GM13977 (cell line): ENCODE data around the gene KCNAB1.
"Not testable (repeated sequence)": the region's sequence is repeated elsewhere in the genome, so short reads cannot be mapped to it uniquely, and the experiment has no call there.

Source experiments
- DNase-seq: peaks from one replicate; pipeline ENCODE4 v3.0.0; 2012; ENCODE audit warnings: low spot score
- in situ Hi-C: fragments of 300-500 bp; cut with MboI; formaldehyde crosslinking; loops from one replicate; pipeline ENCODE4 v1.12.0; 2022; ENCODE audit warnings: low sequenced_read_pairs, low pct_unique_long_range_greater_than_20kb, mixed read lengths, inconsistent platforms; ENCODE audit not compliant: unreplicated experiment
- TF ChIP-seq, protein P1 (sequence below): IDR thresholded peaks from 2 replicates; pipeline ENCODE4 v1.5.1; 2012; ENCODE audit warnings: mild to moderate bottlenecking, control low read depth; ENCODE audit not compliant: insufficient read depth; ENCODE audit errors: extremely low read depth, missing control alignments

The KCNAB1 gene

DNA sequence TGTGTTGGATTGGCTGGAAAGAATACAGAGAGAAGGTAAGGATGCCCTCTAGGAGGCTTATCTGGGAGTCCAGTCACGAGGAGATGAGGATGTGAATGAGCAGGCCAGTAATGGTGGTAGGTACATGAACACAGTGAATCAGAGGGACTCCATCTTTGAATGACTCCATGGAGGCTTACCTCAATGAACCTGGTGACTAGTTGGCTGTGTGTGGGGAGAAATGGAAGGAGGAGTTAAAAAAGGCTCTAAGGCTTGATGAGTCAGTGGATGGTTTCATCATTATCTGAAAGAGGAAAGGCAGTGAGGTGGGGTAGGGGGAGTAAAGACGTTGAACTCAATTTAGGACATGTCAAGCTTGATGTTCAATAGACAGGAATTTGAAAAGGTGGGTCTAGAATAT, 61.1 kb downstream of the KCNAB1 start:
- no peak for DNase-seq
- in situ Hi-C loops, result no loop called here
- TF ChIP-seq, protein P1, sequence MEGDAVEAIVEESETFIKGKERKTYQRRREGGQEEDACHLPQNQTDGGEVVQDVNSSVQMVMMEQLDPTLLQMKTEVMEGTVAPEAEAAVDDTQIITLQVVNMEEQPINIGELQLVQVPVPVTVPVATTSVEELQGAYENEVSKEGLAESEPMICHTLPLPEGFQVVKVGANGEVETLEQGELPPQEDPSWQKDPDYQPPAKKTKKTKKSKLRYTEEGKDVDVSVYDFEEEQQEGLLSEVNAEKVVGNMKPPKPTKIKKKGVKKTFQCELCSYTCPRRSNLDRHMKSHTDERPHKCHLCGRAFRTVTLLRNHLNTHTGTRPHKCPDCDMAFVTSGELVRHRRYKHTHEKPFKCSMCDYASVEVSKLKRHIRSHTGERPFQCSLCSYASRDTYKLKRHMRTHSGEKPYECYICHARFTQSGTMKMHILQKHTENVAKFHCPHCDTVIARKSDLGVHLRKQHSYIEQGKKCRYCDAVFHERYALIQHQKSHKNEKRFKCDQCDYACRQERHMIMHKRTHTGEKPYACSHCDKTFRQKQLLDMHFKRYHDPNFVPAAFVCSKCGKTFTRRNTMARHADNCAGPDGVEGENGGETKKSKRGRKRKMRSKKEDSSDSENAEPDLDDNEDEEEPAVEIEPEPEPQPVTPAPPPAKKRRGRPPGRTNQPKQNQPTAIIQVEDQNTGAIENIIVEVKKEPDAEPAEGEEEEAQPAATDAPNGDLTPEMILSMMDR, result no peak

DNA sequence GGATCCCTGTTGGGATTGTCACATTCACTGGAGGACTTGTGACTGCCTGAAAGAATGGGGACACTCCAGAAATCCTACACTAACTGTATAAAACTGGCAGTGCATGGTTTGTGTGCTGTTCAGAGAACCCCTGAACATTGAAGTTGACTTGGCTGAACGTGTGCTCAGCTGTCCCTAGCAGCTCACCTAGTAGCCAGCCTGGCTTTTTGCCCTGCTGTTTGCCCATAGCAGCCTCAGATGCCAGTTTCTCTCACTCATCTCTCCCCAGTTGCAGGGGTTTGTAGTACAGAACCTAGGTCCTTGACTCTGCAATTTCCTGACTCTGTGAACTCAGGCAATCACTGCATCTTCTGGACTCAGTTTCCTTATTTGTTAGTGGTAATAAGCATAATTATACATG, 63.0 kb downstream of the KCNAB1 start:
- in situ Hi-C loops, result no loop called here
- TF ChIP-seq, protein P1, result no peak
- no peak for DNase-seq

DNA sequence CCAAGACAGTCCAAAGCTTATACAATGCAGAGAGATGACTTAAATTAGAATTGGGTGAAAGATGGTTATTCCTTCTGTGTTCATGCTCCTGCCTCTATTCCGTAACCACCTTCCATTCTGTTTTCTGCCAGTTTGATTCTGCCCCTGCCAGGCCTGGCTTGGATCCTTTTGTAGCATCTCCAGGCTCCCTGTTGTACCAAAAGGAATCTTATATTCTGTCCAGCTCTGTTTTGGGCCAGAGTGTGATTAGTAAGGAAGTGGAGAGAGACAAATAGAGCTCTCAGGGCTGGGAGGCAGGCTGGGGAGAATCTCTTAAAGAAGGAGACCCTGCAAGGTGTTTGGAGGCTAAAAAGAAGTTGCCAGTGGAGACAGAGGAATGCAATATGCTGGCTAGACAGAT, 63.8 kb downstream of the KCNAB1 start:
- DNase-seq, result no peak
- TF ChIP-seq, protein P1, result no peak
- in situ Hi-C loops, result no loop called here

DNA sequence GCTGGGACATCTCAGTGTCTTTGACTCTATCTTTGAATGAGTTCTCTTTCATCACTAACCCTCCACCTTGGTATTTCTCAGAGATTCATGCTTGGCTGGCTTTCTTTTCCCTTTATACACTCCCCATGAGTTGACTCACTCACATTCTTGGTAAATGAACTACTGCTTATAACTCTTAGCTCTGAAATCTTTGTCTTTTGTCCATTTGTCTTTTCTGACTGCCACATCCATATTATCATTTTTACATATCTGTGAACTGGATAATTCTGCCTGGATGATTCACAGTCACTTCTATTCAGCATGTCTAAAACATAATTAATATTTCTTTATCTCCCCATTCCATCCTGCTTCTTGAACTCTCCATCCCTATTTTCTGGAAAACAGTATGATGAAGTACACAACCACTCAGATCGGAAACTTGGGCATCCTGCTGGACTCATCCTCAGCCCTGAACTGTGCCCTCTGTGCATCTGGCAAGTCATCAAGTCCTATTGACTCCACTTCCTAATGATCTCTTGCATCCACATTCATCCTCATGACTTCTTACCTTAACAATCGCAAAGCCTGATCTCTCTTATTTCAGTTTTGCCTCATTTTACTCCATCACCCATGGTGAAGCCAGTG, 66.9 kb downstream of the KCNAB1 start:
- TF ChIP-seq, protein P1, result no peak
- in situ Hi-C loops, result no loop called here
- DNase-seq, result no peak

DNA sequence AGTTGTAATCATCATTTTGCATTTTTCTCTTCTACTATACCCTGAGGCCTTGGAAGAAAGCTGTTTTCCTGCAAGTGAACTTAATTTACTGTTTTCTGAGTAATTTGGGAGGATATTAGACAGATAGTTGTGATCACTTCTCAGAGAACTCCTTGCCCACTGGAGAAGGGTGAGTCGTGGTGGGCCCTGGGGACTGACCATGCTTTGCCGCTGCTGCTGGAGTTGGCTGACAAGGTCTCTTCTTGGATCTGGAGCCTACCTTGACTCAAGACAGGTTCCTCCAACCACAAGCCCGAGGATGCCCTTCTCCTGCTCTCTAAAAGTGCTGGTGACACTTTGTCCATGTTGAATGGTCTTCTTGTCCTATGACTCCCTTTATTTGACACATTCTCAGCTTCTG, 68.4 kb downstream of the KCNAB1 start:
- in situ Hi-C loops, result no loop called here
- DNase-seq, result no peak
- TF ChIP-seq, protein P1, result no peak

DNA sequence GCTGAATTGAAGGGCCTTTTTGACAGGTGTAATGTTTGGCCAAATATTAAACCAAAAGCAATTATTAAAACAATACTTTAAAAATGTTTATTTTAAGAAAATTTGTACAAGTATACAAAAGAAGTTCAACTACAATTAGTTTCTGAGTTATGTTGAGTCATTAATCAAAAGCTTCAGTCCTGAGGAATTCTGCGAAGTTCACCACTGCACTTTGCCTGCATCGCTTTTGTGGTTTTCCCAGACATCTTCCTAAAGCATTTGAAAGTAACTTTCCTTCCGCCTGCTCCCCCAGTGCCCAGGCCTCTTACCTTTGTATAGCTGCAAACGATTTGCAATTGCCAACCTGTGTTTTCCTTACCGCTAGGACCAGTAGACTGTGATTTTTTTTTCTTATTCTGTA, 69.5 kb downstream of the KCNAB1 start:
- no peak for DNase-seq
- TF ChIP-seq, protein P1, result no peak
- in situ Hi-C loops, result no loop called here

DNA sequence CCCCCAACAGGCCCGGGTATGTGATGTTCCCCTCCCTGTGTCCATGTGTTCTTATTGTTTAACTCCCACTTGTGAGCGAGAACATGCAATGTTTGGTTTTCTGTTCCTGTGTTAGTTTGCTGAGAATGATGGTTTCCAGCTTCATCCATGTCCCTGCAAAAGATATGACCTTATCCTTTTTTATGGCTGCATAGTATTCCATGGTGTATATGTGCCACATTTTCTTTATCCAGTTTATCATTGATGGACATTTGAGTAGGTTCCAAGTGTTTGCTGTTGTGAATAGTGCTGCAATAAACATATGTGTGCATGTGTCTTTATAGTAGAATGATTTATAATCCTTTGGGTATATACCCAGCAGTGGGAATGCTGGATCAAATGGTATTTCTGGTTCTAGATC, 74.6 kb downstream of the KCNAB1 start:
- DNase-seq, in situ Hi-C loops: not testable (repeated sequence)

DNA sequence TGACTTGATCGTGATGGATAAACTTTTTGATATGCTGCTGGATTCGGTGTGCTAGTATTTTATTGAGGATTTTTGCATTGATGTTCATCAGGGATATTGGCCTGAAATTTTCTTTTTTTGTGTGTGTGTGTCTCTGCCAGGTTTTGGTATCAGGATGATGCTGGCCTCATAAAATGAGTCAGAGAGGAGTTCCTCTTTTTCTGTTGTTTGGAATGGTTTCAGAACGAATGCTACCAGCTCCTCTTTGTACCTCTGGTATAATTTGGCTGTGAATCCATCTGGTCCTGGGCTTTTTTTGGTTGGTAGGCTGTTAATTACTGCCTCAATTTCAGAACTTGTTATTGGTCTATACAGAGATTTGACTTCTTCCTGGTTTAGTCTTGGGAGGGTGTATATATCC, 76.8 kb downstream of the KCNAB1 start:
- in situ Hi-C loops, DNase-seq: not testable (repeated sequence)
